K562 (cell line): Measurements from ENCODE around the gene VTI1B.
"Not testable (repeated sequence)": the region's sequence is repeated elsewhere in the genome, so short reads cannot be mapped to it uniquely, and the experiment has no call there.

ENCODE experiments used
- BMI1 ChIP-seq: fragments of 150-350 bp; IDR thresholded peaks from 2 replicates; pipeline ENCODE4 v1.6.1; 2014; ENCODE audit warnings: low read length
- CBFA2T2 ChIP-seq: fragments of 450-650 bp; conservative IDR thresholded peaks from 2 replicates; pipeline ENCODE4 v1.6.1; 2017; ENCODE audit warnings: mild to moderate bottlenecking
- CHD2 ChIP-seq: IDR thresholded peaks from 2 replicates; pipeline ENCODE4 v1.6.1; 2011; ENCODE audit warnings: low read depth, low read length
- FOXM1 ChIP-seq, 2 experiments: fragments of 450-650 bp in 1 of 2; sonication (generic) in 1 of 2; formaldehyde crosslinking in 1 of 2; IDR thresholded peaks; 2 replicates each; pipeline versions ENCODE4 v1.6.1 to v1.9.0; 2017 to 2022; ENCODE audit warnings: low read depth in 2 of 2, mild to moderate bottlenecking in 2 of 2, missing genetic modification reagents in 1 of 2, moderate library complexity in 1 of 2
- GABPA ChIP-seq: fragments of 200-800 bp; sonication (Bioruptor generic); conservative IDR thresholded peaks from 2 replicates; pipeline ENCODE4 v1.6.1; 2016; ENCODE audit warnings: low read depth, missing genetic modification characterization, missing compliant biosample characterization
- MEF2A ChIP-seq: IDR thresholded peaks from 2 replicates; pipeline ENCODE4 v1.6.1; 2011; ENCODE audit warnings: low read depth, mild to moderate bottlenecking, low read length, moderate library complexity; ENCODE audit not compliant: control insufficient read depth
- PML ChIP-seq: IDR thresholded peaks from 2 replicates; pipeline ENCODE4 v1.6.1; 2012; ENCODE audit warnings: low read length, inconsistent platforms
- POU5F1 ChIP-seq: fragments of 150-350 bp; IDR thresholded peaks from 2 replicates; pipeline ENCODE4 v1.6.1; 2014; ENCODE audit warnings: borderline replicate concordance, low read length, low read depth, mild to moderate bottlenecking; ENCODE audit not compliant: partially characterized antibody
- PRPF4 ChIP-seq: fragments of 200-400 bp; formaldehyde crosslinking; IDR thresholded peaks from one replicate; pipeline ENCODE4 v1.6.1; 2017; ENCODE audit warnings: low read length, low read depth, mild to moderate bottlenecking; ENCODE audit not compliant: insufficient read depth, poor library complexity, severe bottlenecking
- SAP30 ChIP-seq: fragments of 200-600 bp; sonication (generic); IDR thresholded peaks from 2 replicates; pipeline ENCODE4 v1.6.1; 2012; ENCODE audit warnings: borderline replicate concordance, low read depth, mild to moderate bottlenecking, moderate library complexity, low read length, control low read depth, inconsistent platforms; ENCODE audit not compliant: insufficient read depth, poor library complexity, severe bottlenecking
- SIN3B ChIP-seq: fragments of 450-650 bp; IDR thresholded peaks from 2 replicates; pipeline ENCODE4 v1.6.1; 2017; ENCODE audit warnings: low read depth, mild to moderate bottlenecking, moderate library complexity
- TCF7L2 ChIP-seq: fragments of 150-350 bp; IDR thresholded peaks from 2 replicates; pipeline ENCODE4 v1.6.1; 2016; ENCODE audit warnings: low read depth, mild to moderate bottlenecking, low read length, moderate library complexity
- TF ChIP-seq, protein P1 (sequence below): sonication (generic); formaldehyde crosslinking; IDR thresholded peaks from 2 replicates; pipeline ENCODE4 v1.5.0; 2020; ENCODE audit warnings: missing genetic modification reagents

DNA sequence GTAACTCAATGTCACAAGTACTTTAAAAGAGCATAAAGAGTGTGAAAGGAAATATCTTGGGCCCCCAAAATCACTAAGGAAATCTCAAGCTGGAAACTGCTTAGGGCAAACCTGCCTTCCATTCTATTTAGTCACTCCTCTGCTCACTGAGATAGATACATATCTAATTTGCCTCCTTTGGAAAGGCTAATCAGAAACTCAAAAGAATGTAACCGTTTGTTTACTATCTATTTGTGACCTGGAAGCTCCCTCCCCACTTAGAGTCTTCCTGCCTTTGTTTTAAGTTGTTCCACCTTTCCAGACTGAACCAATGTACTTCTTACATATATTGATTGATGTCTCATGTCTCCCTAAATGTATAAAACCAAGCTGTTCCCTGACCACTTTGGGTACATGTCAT lies 35.4 kb upstream of the VTI1B start:
- TF ChIP-seq PML; PRPF4; SAP30; POU5F1; CHD2; FOXM1 (IDR thresholded peaks at IDR 0.05; ENCODE audit: low read depth); FOXM1 (CRISPR knock-in tag; IDR thresholded peaks at IDR 0.05; ENCODE audit: low read depth); CBFA2T2; GABPA (tag); BMI1; SIN3B; TCF7L2; MEF2A: not testable (repeated sequence)
- TF ChIP-seq, protein P1, sequence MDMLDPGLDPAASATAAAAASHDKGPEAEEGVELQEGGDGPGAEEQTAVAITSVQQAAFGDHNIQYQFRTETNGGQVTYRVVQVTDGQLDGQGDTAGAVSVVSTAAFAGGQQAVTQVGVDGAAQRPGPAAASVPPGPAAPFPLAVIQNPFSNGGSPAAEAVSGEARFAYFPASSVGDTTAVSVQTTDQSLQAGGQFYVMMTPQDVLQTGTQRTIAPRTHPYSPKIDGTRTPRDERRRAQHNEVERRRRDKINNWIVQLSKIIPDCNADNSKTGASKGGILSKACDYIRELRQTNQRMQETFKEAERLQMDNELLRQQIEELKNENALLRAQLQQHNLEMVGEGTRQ (CRISPR knock-in tag), result not testable (repeated sequence)
